ENCODE data around the gene NLGN1.

NLGN1 gene

DNA sequence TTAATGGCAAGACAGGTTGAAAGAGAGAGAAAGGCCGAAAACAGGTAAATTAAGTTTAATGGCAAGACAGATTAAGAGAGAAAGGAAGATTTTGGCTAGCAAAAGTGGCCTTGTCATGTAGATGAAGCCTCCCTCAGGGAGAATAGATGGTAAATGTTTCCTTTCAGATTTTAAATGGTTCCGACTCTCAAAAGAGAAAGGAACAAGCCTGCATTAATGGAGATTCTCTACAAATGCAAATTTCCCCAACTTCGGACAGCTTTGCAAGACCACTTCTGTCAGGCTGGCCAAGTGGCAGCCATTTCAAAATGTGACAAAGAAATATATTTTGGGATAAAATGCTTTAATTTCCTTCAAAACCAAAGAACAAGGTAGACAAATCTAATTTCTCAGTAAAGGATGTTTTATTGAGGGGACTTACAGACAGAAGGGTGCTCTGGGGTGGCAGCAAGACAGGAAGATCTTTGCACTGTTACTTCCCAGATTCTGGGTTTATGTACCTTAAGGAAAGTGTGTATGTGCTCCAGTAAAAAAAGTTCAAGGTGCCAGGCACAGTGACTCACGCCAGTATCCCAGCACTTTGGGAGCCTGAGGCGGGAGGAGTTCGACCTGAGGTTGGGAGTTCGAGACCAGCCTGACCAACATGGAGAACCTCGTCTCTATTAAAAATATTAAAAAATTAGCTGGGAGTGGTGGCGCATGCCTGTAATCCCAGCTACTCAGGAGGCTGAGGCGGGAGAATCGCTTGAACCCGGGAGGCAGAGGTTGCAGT, 835.3 kb downstream of the NLGN1 start:
- no peak for DNase-seq (ENCODE audit: low spot score)
- Mint-ChIP-seq H3K27ac (no peak overlapping the region), H3K27me3 (ENCODE audit: low read depth) (no peaks in the 10 kb centered on the region), H3K4me3 (no peak overlapping the region), H3K36me3 (ENCODE audit: low read depth) (no peaks in the 10 kb centered on the region), H3K9me3 (no peaks in the 10 kb centered on the region), H3K4me1 (ENCODE audit: low read depth) (no peaks in the 10 kb centered on the region)

DNA sequence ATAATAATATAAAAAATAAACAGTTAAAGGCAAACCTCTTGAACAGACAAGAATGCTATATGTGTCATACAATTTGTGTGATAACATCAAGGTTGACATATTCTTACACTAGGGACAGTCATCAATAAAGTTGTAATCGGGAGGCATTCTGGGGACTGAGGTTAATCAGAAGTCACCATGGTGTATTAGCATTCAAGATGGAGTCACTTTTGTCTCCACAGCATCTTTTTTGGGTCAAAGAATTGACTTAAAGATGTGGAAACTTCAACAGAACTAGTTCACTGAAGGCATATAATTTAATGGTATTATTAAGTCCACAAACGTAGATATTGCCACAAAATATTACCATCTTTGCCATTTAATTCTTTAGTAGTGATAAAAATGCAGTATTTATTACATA, 836.0 kb downstream of the NLGN1 start:
- no peak overlapping the region for H3K27ac Mint-ChIP-seq
- no peak for DNase-seq (ENCODE audit: low spot score)

DNA sequence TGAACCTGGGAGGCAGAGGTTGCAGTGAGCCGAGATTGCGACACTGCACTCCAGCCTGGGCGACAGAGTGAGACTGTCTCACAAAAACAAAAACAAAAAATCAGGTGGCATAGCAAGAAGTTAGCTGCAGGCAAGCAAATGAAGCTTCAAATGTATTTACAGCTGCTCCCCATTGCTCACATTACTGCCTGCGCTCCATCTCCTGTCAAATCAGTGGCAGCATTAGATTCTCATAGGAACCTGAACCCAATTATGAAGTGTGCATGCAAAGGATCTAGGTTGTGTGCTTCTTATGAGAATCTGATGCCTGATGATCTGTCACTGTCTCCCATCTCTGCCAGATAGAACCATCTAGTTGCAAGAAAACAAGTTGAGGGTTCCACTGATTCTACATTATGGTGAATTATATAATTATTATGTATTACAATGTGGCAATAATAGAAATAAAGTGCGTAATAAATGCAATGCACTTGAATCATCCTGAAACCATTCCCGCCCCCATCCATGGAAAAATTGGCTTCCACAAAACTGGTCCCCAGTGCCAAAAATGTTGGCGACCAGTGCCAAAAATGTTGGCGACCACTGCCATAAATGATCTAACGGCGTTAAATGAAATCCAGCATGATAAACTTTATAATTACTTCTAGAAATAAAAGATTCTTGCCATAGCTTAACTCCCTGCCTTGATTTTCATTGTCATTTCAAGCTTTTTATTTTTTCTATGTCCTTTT, 844.9 kb downstream of the NLGN1 start:
- Mint-ChIP-seq H3K27me3 (ENCODE audit: low read depth) (no peaks in the 10 kb centered on the region), H3K27ac (no peak overlapping the region), H3K4me3 (no peak overlapping the region), H3K4me1 (ENCODE audit: low read depth) (no peaks in the 10 kb centered on the region), H3K9me3 (peaks cover 3% of the 10 kb centered on the region), H3K36me3 (ENCODE audit: low read depth) (no peaks in the 10 kb centered on the region)
- no peak for DNase-seq (ENCODE audit: low spot score)

More for the DNA sequence above, 836.0 kb downstream of the NLGN1 start:
- no peaks in the 10 kb centered on the region for H3K4me1 Mint-ChIP-seq (ENCODE audit: low read depth)
- no peaks in the 10 kb centered on the region for H3K9me3 Mint-ChIP-seq
- no peak overlapping the region for H3K4me3 Mint-ChIP-seq
- H3K27me3 Mint-ChIP-seq (ENCODE audit: low read depth) = no peaks in the 10 kb centered on the region
- H3K36me3 Mint-ChIP-seq (ENCODE audit: low read depth) = no peaks in the 10 kb centered on the region

DNA sequence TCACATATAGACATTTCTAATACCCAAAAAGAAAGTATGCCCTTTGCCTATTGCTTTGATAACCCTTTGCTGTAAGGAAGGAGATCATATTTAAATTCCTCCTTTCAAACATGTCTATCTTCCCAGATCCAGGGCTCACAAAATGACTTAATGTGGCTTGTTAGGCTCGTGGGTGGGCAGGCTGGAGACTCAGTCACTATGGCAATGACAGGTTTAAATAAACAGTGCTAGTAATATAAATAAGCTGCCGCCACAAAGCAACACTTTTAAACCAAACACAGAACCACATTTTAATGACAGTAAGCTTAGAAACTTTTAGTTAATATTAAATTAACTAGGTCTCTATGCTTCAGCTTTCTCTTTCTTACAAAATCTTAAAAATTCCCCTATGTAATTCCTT, 845.6 kb downstream of the NLGN1 start:
- Mint-ChIP-seq H3K36me3 (ENCODE audit: low read depth) (no peaks in the 10 kb centered on the region), H3K27me3 (ENCODE audit: low read depth) (no peaks in the 10 kb centered on the region), H3K9me3 (peaks cover 3% of the 10 kb centered on the region), H3K4me3 (no peak overlapping the region), H3K4me1 (ENCODE audit: low read depth) (no peaks in the 10 kb centered on the region), H3K27ac (no peak overlapping the region)
- no peak for DNase-seq (ENCODE audit: low spot score)

DNA sequence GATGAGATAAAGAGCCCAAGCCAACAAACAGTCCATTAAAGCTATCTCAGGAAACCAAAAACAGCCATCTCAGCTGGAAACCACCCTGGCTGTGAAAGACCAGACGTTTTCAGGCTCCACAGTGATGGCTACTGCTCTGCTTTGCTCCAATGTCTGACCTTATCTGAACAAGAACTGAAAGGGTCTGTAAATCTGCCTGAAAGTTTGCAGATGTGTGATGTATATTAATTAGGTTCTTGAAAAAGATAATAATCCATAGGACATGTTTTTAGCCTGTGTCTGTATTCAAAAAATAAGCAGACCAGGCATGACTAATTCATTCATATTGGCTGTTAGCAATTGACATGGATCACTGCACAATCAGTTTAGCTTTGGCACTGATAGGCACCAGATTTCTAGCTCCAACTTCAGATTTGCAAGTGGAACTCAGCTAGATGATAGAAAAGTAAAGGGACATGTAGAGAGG, 850.2 kb downstream of the NLGN1 start:
- Mint-ChIP-seq H3K36me3 (ENCODE audit: low read depth) (no peaks in the 10 kb centered on the region), H3K9me3 (peaks cover 3% of the 10 kb centered on the region), H3K4me1 (ENCODE audit: low read depth) (no peaks in the 10 kb centered on the region), H3K27me3 (ENCODE audit: low read depth) (no peaks in the 10 kb centered on the region), H3K27ac (no peak overlapping the region), H3K4me3 (no peak overlapping the region)
- DNase-seq (ENCODE audit: low spot score) = no peak

DNA sequence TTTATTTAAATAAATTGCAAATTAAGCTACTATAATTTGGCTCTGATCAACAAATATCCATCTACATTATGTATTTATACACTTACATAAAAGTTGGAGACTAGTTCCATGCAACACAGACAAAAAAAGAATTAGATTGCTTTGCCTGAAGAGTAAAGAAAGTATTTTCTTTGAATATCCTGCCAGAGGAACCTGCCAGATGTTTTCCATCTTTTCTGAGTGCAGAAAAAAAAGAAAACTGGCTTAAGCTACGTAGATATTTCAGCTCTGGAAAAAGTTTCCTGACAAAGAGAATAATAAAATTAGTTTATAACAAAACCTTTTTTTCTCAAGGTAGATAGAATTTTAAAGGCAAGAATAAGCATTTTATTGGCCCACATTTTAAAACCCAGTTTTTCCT, 854.1 kb downstream of the NLGN1 start:
- Mint-ChIP-seq H3K4me1 (ENCODE audit: low read depth) (no peaks in the 10 kb centered on the region), H3K27me3 (ENCODE audit: low read depth) (no peaks in the 10 kb centered on the region), H3K27ac (no peak overlapping the region), H3K9me3 (no peaks in the 10 kb centered on the region), H3K36me3 (ENCODE audit: low read depth) (no peaks in the 10 kb centered on the region), H3K4me3 (no peak overlapping the region)
- DNase-seq (ENCODE audit: low spot score) = no peak

DNA sequence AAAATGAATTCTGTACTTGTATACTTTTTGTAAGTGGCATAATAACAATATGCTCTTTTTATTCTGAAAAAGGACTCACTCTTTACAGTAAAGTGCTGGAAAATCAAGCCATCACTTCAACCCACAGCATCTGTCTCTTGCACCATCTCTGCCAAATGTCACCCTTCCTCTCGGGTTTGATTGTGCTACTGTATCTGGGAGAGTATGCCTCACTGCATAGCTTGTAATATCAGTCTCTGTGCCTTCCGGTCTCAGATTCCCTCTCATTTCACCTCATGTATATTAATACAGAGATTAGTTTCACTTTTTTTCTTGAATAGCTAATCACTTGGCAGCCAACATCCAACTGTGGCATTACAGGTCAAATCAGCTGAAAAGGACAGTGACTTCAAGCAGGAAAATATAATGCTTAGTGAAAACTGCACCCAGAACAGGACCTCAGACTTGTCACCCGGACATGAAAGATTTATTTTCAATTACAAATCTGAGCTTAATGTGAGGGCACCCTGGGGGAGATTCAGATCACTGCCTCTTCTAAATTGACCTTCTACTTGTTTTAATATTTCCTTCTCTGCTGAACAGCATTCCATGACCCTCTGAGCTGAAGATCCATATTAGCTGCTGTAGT, 855.8 kb downstream of the NLGN1 start:
- Mint-ChIP-seq H3K4me1 (ENCODE audit: low read depth) (no peaks in the 10 kb centered on the region), H3K9me3 (no peaks in the 10 kb centered on the region), H3K27me3 (ENCODE audit: low read depth) (no peaks in the 10 kb centered on the region), H3K4me3 (no peak overlapping the region), H3K27ac (no peak overlapping the region), H3K36me3 (ENCODE audit: low read depth) (no peaks in the 10 kb centered on the region)
- DNase-seq (ENCODE audit: low spot score) = no peak

DNA sequence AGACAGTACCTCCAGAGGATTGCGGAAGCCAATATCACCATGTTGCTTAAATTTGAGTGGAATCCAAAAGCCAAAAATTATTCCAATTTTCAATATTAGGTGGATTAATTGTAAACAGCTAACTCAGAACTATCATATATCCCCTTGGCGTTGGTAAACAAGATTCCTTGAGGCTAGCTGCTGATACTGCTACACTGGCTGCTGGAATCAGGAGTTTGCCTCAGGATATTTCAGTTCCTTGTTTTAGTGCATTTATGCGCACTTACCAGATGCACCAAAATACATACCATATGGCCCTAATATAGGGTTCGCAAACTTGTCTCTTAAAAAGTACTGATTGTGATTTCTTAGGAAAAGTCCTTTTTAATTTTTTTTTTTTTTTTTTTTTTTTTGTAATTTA, 856.4 kb downstream of the NLGN1 start:
- H3K27ac Mint-ChIP-seq = no peak overlapping the region
- no peaks in the 10 kb centered on the region for H3K4me1 Mint-ChIP-seq (ENCODE audit: low read depth)
- no peaks in the 10 kb centered on the region for H3K27me3 Mint-ChIP-seq (ENCODE audit: low read depth)
- H3K4me3 Mint-ChIP-seq = no peak overlapping the region
- H3K36me3 Mint-ChIP-seq (ENCODE audit: low read depth) = no peaks in the 10 kb centered on the region
- H3K9me3 Mint-ChIP-seq = no peaks in the 10 kb centered on the region
- DNase-seq (ENCODE audit: low spot score) = no peak

DNA sequence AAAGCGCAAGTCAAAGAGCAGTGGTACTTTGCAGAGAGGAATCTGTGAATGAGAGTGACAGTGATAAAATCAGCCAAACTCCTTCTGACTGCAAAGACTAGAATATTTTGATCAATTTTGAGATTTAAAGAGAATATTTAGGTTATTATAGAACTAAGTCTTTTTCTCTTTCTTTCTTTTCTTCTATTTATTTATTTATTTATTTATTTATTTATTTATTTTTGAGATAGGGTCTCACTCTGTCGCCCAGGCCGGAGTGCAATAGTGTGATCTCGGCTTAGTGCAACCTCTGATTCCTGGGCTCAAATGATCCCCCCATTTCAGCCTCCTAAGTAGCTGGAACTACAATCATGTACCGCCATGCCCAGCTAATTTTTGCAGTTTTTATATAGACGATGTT, 857.9 kb downstream of the NLGN1 start:
- no peak for DNase-seq (ENCODE audit: low spot score)
- no peak overlapping the region for H3K27ac Mint-ChIP-seq
- no peaks in the 10 kb centered on the region for H3K9me3 Mint-ChIP-seq
- H3K27me3 Mint-ChIP-seq (ENCODE audit: low read depth) = no peaks in the 10 kb centered on the region
- H3K4me1 Mint-ChIP-seq (ENCODE audit: low read depth) = no peaks in the 10 kb centered on the region
- H3K36me3 Mint-ChIP-seq (ENCODE audit: low read depth) = no peaks in the 10 kb centered on the region
- H3K4me3 Mint-ChIP-seq = no peak overlapping the region

DNA sequence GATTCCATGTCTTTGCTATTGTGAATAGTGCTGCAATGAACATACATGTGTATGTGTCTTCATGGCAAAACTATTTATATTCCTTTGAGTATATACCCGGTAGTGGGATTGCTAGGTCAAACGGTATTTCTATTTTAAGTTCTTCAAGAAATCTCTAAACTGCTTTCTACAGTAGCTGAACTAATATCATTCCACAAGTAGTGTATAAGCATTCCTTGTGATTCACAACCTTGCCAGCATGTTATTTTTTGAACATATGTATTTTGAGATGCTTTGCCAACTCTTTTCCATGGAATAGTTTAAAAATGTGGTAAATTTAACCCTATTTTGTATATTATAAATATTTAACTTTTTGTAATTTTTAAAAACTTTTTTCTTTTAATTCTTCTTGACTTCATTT, 868.9 kb downstream of the NLGN1 start:
- H3K36me3 Mint-ChIP-seq (ENCODE audit: low read depth) = no peaks in the 10 kb centered on the region
- no peaks in the 10 kb centered on the region for H3K27me3 Mint-ChIP-seq (ENCODE audit: low read depth)
- no peaks in the 10 kb centered on the region for H3K4me1 Mint-ChIP-seq (ENCODE audit: low read depth)
- no peak overlapping the region for H3K4me3 Mint-ChIP-seq
- no peak overlapping the region for H3K27ac Mint-ChIP-seq
- no peaks in the 10 kb centered on the region for H3K9me3 Mint-ChIP-seq
- DNase-seq (ENCODE audit: low spot score) = no peak

DNA sequence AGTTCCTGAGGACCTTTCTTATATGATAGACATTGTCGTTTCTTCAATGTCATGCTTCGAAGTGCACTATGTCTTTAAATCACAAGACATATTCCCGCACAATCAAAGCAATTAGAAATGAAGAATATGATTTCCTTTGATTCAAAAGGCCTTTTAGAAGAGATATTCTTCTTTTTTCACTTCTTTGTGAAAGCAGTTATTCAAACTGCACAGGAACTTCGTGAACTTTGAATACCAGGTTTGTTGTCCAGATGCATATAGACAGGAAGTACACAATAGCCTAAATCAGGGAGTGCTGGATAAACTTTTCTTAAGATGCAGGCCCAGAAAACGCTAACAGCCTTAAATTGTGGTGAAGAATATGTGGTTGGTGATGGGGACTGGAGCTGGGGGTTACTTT, 870.5 kb downstream of the NLGN1 start:
- H3K27me3 Mint-ChIP-seq (ENCODE audit: low read depth) = no peaks in the 10 kb centered on the region
- H3K4me3 Mint-ChIP-seq = no peak overlapping the region
- no peaks in the 10 kb centered on the region for H3K9me3 Mint-ChIP-seq
- H3K36me3 Mint-ChIP-seq (ENCODE audit: low read depth) = no peaks in the 10 kb centered on the region
- H3K27ac Mint-ChIP-seq = no peak overlapping the region
- no peak for DNase-seq (ENCODE audit: low spot score)
- H3K4me1 Mint-ChIP-seq (ENCODE audit: low read depth) = no peaks in the 10 kb centered on the region

DNA sequence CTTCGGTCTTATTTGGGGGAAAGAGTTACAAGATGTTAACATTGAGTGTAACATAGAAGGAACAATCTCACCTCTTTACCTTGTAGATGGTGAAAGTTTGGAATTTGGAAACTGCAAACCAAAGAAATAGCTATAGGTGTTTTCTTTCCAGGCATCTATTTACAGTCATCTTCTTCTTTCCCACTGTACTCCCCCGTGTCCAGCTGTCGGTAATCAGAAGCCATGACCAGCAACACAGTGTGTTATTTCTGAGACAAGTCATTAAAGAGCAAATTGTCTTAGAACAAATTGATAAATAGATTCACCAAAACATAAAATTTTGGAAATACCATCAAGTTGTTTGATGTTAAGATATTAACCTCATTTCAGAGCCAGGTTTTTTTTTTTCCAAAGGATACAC, 871.0 kb downstream of the NLGN1 start:
- DNase-seq (ENCODE audit: low spot score) = no peak

DNA sequence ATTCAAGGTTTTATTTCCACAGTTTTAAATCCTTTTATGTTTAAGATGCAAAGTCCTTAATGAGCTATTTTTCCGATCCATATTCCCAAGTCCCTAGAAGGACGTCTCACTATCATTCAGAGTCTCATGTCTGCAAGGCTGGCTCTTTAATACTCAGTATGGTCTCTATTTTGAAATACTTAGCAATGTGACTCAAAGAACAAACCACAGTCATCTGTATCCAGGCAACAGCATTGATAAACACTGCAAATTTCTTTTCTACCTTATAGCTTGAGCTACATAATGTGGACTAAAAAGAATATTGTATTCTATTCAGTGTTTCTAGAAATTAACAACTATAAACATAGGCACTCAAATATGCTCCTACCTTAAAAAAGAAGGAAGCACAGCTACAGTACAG, 873.3 kb downstream of the NLGN1 start:
- Mint-ChIP-seq H3K36me3 (ENCODE audit: low read depth) (no peaks in the 10 kb centered on the region), H3K9me3 (no peaks in the 10 kb centered on the region), H3K27me3 (ENCODE audit: low read depth) (no peaks in the 10 kb centered on the region), H3K4me1 (ENCODE audit: low read depth) (no peaks in the 10 kb centered on the region), H3K4me3 (no peak overlapping the region), H3K27ac (no peak overlapping the region)
- no peak for DNase-seq (ENCODE audit: low spot score)

More for the DNA sequence above, 871.0 kb downstream of the NLGN1 start:
- Mint-ChIP-seq H3K4me1 (ENCODE audit: low read depth) (no peaks in the 10 kb centered on the region), H3K36me3 (ENCODE audit: low read depth) (no peaks in the 10 kb centered on the region), H3K27me3 (ENCODE audit: low read depth) (no peaks in the 10 kb centered on the region), H3K27ac (no peak overlapping the region), H3K4me3 (no peak overlapping the region), H3K9me3 (no peaks in the 10 kb centered on the region)

DNA sequence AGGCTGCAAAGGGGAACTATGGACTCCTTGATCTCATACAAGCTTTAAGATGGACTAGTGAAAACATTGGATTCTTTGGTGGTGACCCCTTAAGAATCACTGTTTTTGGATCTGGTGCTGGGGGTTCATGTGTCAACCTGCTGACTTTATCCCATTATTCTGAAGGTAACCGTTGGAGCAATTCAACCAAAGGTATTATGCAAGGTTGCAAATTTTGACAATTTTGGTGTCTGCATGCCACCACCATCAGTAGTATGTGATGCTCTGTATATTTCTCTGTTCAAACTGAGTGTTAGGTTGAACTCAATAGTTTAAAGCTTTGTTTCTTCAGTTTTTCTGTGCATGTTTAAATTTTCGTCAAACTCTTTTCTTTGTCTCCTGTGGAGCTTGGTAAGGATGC, 877.8 kb downstream of the NLGN1 start:
- Mint-ChIP-seq H3K27ac (no peak overlapping the region), H3K4me3 (no peak overlapping the region), H3K36me3 (ENCODE audit: low read depth) (no peaks in the 10 kb centered on the region), H3K4me1 (ENCODE audit: low read depth) (no peaks in the 10 kb centered on the region), H3K9me3 (no peaks in the 10 kb centered on the region), H3K27me3 (ENCODE audit: low read depth) (no peaks in the 10 kb centered on the region)
- DNase-seq (ENCODE audit: low spot score) = no peak

All from T-helper 2 cell treated with Interferon-gamma antibody and Interleukin-4, amounts not matched to agents 5 μg/mL and 100 μg/mL, for 36 hours (primary cell).